ENCODE data around the gene TOMM70. TPM values are rescaled to one million over a fixed set of nuclear protein-coding genes. Genes with fewer than 3 reads are reported as not detected.

TOMM70 gene
- polyA plus RNA-seq, 1 experiment, result 16.1 TPM

- CTCF ChIA-PET, result no interaction called here
- Histone ChIP-seq H3K36me3 (ENCODE audit: control insufficient read depth, insufficient read depth, low read length) (no peaks in the 10 kb centered on the region), H3K4me3 (ENCODE audit: low read depth, low read length) (no peak overlapping the region), H3K27me3 (ENCODE audit: control insufficient read depth, insufficient read depth, low read length) (no peaks in the 10 kb centered on the region)
- DNase-seq (ENCODE audit: low read depth), result no peak
- POLR2A ChIA-PET, result interaction anchor here (0.6 kb wide), 1 partner anchor 90 kb away, joined by 5 read pairs; no protein-coding TSS in a partner anchor
- TF ChIP-seq CTCF (IDR thresholded peaks at IDR 0.05; ENCODE audit: insufficient read depth, low read depth, low read length), result no peak
These were observed 28.4 kb upstream of the TOMM70 start for GRCh38 chr3:100429187-100429716.

- no peak overlapping the region for H3K4me3 ChIP-seq (ENCODE audit: low read depth, low read length)
- no peak for TF ChIP-seq CTCF (IDR thresholded peaks at IDR 0.05; ENCODE audit: insufficient read depth, low read depth, low read length)
- POLR2A ChIA-PET, result no interaction called here
- no peaks in the 10 kb centered on the region for H3K36me3 ChIP-seq (ENCODE audit: control insufficient read depth, insufficient read depth, low read length)
- no peak for DNase-seq (ENCODE audit: low read depth)
- H3K27me3 ChIP-seq (ENCODE audit: control insufficient read depth, insufficient read depth, low read length), result no peaks in the 10 kb centered on the region
- CTCF ChIA-PET, result no interaction called here
These were observed 26.8 kb upstream of the TOMM70 start for GRCh38 chr3:100427699-100428098.

GRCh38 chr3:100426067-100426682 is 25.3 kb upstream of the TOMM70 start:
- ChIA-PET POLR2A (no interaction called here), CTCF (no interaction called here)

GRCh38 chr3:100425316-100425715 is 24.4 kb upstream of the TOMM70 start:
- Histone ChIP-seq H3K4me3 (ENCODE audit: low read depth, low read length) (no peak overlapping the region), H3K27me3 (ENCODE audit: control insufficient read depth, insufficient read depth, low read length) (no peaks in the 10 kb centered on the region), H3K36me3 (ENCODE audit: control insufficient read depth, insufficient read depth, low read length) (no peaks in the 10 kb centered on the region)
- ChIA-PET POLR2A (no interaction called here), CTCF (no interaction called here)
- TF ChIP-seq CTCF (IDR thresholded peaks at IDR 0.05; ENCODE audit: insufficient read depth, low read depth, low read length), result no peak
- no peak for DNase-seq (ENCODE audit: low read depth)

More at GRCh38 chr3:100426067-100426682, 25.3 kb upstream of the TOMM70 start:
- Histone ChIP-seq H3K4me3 (ENCODE audit: low read depth, low read length) (no peak overlapping the region), H3K27me3 (ENCODE audit: control insufficient read depth, insufficient read depth, low read length) (no peaks in the 10 kb centered on the region), H3K36me3 (ENCODE audit: control insufficient read depth, insufficient read depth, low read length) (no peaks in the 10 kb centered on the region)
- TF ChIP-seq CTCF (IDR thresholded peaks at IDR 0.05; ENCODE audit: insufficient read depth, low read depth, low read length), result no peak
- no peak for DNase-seq (ENCODE audit: low read depth)

- TF ChIP-seq CTCF (IDR thresholded peaks at IDR 0.05; ENCODE audit: insufficient read depth, low read depth, low read length), result no peak
- POLR2A ChIA-PET, result no interaction called here
- Histone ChIP-seq H3K4me3 (ENCODE audit: low read depth, low read length) (no peak overlapping the region), H3K27me3 (ENCODE audit: control insufficient read depth, insufficient read depth, low read length) (no peaks in the 10 kb centered on the region), H3K36me3 (ENCODE audit: control insufficient read depth, insufficient read depth, low read length) (no peaks in the 10 kb centered on the region)
- no peak for DNase-seq (ENCODE audit: low read depth)
- CTCF ChIA-PET, result no interaction called here
These were observed 23.4 kb upstream of the TOMM70 start for GRCh38 chr3:100424261-100424660.
